HG02763 (cell line): Measurements from ENCODE around the gene MCAM.

Experiments
- ATAC-seq: cut with Tn5 transposase; IDR thresholded peaks from one replicate; pipeline ENCODE4 v1.9.1; 2021; ENCODE audit warnings: mild to moderate bottlenecking, moderate library complexity; ENCODE audit not compliant: unreplicated experiment

The MCAM gene

DNA sequence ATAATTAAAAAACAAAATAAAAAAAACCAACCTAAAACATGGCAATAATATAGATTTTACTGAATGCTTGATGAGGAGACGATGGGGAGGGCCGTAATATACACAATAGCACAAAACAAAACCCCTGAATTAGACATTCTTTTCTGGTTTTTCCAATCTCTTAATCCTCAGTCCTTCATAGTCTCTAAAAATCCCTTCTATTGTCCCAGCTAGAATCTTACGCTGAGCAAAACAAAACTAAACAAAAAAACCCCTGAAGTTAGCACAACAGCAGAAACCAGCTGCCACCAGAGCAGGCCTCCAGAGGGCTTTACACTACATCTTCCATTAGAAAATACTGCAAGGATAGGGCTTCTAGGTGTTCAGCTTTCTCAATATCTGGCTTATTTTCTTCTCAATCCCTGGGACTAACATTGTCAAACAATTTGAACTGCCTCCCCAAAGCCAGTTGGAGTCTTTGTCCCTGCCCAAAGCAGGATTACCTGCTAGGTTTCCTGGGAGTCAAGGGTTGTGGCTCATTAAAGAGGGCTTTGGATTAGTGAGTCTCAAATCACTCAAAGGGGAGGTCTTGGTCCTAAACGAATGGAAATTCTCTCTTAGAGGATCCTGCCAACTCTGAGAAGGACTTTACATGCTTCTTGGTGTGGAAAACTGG lies 15.3 kb upstream of the MCAM start:
- ATAC-seq: no peak

DNA sequence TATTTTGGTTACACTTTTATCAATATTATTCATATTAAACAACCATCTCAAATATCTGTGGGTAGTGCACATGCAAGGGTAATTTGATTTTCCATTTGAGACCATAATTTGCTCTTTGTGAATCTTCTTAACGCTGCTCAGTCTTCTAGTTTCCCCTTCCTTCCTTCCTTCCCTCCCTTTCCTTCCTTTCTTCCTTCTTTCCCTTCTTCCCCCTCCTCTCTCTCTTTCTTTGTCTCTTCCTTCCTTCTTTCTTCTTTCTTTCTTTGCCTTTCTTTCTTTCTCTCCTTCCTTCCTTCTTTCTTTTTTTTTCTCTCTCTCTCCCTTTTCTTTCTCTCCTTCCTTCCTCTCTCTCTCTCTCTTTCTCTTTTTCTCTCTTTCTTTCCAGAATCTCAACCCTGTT lies 13.3 kb upstream of the MCAM start:
- ATAC-seq: no peak

DNA sequence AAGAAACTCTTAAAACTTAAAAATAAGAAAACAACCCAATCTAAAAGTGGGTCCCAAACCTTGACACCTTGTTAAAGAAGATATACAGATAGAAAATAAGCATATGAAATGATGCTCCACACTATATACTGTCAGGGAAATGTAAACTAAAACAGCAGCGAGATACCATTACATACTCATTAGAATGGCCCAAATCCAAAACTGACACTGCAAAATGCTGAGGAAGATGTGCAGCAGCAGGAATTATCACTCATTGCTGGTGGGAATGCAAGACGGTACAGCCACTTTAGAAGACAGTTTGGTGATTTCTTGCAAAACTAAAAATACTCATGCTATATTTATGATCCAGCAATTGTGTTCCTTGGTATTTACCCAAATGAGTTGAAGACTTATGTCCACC lies 12.4 kb upstream of the MCAM start:
- no peak for ATAC-seq

DNA sequence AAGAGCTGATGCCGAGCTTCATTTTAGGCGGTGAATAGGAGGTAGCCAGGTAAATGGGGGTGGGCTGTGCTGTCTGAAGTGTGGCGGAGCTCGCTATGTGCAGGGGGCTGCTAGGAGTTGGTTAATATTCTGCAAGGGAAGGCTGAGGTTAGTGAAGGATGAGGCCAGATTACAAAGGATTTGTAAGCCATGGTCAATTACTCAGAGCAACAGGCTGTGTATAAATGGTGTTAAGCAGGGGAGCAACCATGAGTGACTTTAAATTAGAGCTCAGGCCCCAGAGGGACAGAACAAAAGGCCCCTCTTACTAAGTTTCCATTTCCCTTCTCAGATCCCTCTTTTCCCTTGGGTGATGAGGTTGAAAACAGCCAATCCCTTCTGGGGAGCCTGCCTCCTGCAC lies 7.3 kb upstream of the MCAM start:
- ATAC-seq: no peak

DNA sequence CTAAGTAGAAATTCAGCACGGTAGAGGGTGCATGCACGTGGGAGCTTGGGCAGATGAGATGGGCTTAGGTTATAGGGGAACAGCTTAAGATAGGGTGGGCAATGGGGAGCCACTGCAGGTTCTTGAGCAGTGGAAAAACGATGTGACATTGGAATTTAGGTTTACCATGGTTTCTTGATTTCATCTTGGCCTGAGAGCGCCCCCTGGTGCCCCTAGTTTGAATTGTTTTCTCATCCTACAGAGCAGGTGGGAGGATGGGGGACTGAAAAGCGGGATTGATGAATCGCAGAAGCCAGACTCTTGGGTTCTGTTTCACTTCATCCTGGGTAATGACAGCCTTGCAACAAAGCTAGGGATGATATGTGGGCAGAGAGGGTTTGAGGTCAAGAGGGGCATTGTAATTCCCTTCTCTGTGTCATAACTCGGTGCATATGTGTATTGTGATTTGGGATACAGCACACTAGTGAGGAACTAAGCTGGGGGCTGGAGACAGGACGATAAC lies 6.7 kb upstream of the MCAM start:
- ATAC-seq: no peak

DNA sequence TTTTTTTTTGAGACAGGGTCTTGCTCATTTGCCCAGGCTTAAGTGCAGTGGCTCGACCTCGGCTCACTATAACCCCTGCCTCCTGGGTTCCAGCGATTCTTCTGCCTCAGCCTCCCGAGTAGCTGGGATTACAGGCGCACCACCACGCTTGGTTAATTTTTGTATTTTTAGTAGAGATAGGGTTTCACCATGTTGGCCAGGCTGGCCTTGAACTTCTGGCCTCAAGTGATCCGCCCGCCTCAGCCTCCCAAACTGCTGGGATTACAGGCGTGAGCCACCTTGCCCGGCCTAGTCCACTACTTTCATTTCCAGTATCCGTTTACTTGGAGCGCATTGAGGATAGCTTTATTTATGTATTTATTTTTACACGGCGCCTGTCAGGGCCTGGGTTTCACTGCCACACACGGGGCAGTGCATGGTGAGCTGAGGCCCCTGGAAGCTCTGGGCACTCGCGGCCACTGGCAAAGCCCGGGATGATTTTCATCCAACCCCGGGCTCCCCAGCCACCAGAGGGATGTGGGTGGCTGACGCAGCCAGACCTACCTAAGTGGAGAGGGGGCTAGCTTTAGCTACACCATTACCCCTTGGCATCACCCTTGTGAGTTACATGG lies 6.1 kb upstream of the MCAM start:
- ATAC-seq: no peak

DNA sequence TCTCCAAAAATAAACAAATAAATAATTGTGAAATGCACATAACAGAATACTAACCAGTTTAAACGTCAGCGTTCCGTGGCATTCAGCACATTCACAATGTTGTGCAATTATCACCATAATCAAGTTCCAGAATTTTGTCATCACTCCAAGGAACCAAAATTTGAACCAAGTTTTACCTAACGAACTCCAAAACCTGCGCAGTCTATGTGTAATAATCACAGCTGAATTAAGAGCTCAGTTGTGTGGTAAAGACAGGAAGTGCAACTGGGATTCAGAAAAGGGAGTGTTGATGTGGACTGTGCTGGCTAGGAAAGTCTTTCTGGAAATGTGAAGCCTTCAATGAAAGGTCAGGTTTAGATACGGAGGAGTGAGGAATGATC lies 5.4 kb upstream of the MCAM start:
- ATAC-seq: no peak

DNA sequence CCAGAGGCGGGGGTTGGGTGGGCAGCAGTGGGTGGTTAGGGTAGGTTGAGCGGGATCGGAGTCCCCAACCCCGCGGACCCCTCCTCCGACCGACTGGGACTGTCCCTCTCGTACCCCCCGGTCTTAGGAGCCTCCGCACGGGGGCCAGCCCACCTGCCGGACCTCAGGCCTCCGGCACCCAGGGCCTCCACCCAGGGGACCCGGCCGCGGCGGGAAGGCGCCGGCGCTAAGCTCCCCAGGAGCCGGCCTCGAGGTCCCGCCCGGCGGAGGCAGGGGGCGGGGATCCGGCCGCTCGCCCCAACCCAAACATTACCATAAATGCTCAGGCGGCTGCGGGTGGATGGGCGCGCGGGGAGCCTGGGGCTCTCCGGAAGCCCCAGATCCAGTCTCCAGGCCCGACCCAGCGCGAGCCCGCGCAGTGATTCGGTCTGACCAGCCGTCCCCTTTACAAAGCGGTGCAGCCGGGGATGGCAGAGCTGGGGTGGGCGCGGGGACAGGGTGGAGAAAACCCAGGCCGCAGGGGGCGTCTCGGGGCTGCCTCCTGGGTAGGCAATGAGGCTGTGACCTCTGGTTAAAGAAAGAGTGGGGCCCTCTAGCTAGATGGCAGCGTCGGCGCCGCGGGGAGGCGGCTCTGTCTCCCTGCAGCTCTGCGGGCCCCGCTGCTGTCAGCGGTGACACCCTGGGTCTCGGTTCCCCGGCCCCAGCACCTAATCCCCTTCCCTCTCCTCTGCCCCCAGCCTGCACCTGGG lies 4.0 kb upstream of the MCAM start:
- ATAC-seq: no peak

DNA sequence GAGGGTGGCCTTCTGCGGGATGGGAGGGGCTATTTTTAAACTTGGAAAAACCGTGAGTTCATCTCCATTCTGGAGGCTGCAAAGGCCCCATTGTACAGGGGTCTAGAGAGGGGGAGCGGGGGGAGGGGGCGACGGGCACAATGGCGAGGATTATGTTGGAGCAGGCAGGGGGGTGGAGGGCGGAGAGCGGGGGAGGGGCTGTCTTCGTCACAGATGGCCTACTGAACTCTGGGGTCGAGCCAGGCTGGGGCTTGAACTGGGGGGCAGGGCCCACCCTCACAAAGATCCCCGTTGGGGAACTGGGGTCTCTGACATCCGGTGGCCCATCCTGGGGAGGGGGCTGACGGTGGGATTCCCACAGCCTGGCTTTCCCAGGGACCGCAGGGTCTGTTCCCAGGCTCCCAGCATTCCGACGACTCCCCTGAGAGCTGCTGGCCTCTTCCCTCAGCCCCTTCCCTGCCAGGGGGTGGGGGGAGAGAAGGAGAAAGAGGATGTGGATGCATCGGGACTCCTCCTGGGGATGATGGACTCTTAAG lies 3.4 kb upstream of the MCAM start:
- ATAC-seq: no peak

DNA sequence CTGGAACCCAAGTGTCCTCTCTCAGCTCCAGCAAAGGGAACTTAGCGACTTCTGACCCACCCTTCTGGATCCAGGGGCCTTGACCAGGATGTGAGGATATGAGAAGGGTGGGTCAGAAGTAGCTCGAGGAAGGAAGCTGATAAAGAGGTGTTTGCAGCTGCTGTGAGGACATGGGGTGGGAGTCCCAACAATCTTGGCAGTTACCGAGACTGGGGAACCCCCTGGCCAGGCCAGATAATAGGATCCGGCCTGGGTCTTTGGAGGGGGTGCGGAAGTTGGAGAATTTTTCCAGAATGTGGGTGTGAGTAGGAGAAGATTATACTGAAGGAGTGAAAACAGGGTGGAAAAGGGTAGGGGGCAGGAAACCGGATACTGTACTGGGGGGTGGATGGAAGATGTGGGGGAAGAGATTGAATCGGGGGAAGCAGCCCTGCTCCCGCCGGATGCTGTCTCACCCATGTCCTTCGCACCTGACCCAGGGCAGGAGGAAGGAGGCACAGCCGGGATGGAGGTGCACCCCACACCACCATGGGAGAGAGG lies 2.8 kb upstream of the MCAM start:
- no peak for ATAC-seq

DNA sequence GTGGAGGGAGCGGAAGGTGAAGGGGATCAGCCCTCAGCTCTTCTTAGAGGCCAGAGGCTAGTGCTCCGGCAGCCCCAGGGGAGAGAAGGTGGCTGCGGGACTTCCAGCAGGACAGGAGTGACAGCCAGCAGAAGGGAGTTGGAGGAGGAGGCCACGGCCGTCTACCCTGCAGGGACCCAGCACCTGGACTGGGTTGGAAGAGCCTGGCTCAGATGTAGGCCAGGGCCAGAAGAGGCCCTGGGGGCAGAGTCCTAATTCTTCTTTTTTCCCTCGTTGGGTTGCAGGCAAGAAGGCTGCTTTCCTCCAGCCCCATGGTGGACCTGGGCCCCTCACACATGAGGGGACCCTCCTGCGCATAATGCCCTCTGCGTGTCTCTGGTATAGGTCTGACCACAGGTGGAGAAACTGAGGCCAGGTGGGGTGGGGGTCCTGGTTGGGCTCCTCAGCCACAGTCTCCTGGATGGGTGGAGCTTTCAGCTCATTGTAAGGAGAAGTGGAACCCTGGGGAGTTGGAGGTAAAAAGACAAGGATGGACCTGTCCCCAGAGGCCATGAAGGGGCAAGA lies 2.3 kb upstream of the MCAM start:
- ATAC-seq: no peak

DNA sequence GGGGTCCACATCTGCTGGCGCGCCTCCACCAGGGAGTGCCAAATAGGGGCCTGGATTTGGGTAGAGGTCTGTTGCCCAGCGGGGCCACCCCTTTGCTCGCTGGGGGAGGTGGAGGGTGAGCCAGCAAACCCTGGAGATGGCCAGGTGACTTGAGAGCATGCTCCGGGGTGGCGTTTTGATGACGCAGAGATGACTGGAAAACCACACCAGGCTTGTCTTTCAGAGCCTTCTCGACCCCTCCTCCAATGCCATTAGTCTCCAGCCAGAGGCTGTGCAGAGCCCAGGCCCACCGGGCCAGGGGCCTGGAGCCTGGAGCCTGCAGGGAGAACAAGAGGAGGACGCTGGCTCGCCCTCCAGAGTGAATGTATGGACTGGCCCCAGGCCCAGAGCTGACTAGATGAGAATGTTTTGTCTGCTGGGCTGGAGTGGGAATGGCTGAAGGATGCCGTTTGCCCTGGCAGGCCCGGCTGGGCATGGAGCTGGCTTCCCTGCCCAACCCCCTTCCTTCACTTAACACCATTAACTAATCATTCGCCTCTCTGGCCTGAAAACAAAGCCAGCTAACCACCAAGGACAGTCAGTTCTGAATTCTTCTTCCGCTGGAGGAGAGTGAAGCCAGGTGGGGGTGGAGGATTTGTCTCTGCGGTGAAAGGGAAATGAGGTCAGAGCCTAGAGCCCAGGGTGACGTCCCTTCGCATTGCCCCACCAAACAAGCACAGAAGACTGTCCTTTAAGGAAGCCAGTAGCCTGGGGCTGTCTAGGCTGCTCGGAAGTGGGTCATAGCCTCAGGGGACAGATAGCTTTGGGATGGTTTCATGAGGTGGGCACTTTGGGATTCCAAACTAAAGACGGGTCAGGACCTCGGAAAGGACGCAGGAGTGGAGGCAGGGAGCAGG lies 1.6 kb upstream of the MCAM start:
- ATAC-seq: no peak

DNA sequence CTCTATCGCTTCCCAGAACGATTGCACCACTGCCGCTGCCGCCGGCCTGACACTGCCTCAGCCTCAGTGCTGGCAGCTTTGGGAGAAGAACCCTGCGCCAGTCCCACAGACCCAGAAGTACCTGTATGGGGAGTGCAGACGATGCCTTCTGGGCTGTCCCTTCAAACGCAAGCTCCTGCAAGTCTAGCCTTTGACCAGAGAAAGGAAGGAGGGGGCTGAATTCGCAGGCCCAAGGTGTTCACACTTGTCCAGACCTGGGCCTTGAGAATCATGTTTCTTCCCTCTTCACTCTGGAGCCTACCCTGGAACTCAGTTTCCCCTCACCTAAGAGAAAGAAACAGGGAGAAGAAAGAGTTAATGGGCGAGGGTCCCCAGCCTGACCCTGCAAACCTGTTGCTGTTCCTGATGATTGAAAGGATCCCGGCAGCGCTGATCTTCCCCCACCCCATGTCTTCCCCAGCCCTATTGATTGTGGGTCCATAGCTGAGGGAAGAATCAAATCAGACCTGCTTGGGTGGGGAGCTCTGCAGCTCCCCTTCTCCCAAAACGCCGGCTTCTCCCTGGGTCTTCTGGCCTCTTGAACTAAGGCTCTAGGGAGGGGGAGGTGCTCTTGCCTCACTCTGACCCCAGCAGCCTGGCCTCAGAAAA lies 786 bp upstream of the MCAM start:
- no peak for ATAC-seq

DNA sequence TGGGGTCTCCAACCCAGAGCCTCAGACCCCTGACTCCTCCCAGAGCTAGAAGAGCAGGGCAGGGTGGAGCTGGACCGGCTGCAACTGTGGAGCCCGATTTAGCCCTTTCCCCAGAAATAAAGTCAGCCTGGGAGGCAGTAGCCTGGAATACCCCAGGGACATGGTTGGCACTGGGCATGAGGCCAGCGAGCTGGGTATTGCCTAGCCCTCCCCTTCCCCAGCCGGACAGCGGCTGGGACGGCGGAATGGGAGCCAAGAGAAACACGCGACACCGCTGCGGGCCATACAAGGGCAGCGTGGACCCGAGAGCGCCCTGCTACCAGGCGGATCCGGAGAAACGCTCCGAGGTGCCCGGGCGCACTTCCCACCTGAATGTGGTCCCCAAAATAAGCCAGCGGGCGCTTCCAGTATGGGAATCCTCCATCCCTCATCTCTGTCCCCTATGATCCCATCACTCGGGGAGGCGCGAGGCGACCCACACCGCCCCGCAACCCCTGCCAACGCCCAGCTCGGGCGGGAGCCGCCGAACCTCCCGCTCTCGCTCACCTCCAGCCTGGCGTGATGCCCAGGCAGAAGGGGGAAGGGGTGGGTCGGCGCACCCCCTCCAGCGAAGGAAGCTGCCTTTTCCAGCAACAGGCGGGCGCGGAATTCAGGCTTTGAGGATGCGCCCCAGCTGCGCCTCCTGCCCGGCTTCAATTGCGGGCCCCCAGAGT lies 758 bp downstream of the MCAM start:
- no peak for ATAC-seq

DNA sequence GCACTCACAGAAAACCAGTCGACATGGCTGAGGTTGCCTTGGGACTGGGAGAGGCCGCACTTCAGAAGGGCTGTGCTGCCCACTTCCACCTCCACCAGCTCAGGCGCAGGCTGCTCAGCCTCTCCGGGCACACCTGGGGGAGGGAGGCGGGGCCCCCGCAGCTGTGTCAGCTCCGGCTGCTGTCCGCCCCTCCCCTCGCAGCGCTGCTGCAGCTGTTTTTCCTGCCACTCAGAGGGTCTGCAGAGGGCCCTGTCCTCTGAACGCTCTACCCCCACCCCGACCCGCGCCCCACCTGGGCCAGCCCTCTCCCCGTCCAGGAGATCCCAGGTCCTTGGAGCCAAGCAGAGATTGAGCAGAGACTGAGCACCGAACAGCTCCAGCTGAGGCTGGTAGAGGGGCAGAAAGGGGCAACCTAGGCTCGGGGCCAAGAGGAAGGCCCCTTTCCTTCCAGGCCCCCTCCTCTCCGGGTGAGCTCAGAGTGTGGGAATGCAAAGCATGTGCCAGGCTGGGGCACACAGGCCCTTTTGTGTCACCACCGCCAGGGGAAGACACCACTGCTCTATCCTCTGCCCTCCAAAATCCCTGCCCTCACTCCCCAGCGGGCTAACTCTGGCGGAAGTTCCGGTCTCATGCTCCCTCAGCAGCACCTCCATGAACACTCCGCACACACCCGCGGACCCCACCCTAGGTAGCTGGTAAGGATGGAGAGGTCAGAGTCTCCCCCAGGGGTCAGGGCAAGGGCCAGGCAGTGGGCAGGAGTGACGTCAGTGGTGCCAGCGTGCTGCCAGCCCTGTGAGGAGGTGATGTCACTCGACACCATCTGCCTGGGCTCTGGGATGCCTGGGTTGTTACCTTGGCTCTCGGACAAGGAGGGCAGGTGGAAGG lies 1.6 kb downstream of the MCAM start:
- ATAC-seq: no peak

DNA sequence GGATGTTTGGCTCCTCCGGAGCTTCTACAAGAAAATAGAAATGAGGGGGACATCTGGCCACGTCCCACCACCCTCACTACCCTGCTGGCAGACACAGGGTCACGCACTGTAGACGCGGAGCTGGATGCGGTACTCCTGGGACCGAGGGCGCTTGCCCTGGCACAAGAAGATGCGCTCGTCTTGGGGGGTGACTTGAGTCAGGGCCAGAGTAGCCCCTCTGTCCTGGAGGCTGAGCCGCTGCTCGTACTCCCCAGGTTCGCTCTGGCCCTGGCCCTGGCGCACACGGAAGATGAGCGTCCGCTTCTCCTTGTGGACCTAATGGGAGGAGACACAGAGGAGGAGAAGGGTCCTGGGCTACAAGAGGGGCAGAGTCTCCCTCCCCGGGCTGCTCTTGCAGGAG lies 2.2 kb downstream of the MCAM start:
- no peak for ATAC-seq

DNA sequence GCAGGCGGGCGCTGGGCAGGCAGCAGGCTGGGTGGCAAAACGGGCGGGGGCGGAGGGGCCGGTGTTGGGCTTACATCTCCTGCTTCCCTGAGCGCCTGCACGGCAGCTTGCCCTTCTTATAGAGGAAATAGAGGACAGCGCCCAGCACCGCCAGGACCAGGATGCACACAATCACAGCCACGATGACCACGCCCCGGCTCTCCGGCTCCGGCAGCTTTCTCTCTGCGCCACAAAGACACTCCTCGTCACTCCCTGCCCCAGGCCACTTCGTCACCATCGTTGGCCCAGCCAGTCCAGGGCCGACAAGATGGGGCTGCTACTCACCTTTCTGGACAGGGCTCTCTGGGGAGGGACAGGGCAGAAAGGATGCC lies 6.3 kb downstream of the MCAM start:
- ATAC-seq: no peak

DNA sequence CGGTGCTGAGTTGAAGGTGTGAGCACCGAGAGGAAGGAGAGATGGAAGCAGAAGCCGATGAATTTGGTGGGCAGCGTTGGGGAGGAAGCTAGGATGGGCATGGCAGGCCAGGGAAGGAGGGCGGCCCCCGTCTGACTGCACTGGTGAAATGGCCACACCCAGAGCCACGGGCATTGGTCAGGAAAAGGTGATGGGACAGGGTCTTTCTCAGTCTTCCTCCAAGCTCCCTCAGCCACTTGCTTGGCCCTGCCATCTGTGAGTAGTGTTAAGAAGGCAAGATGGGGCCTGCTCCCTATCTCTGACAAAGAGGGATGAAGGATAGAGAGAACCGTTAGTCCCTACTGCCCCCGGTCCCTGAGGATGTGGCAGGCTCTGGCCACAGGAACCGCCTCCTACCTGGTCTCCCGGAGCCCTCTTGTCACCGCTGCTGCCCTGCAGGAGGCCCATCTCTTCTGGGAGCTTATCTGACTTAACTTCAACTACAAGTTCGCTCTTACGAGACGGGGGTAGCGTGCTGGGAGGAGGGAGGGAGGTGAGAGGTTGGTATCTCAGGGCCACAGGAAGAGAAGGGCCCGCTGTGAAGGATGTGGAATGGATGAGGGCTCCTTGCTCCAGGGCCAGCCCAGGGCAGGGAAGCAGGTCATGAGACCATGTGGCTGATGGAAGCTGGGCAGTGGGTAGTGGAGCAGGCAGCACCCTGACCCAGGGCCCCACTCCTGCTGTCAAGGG lies 6.8 kb downstream of the MCAM start:
- ATAC-seq: no peak
